ENCODE data around the gene SHROOM3. TPM values are rescaled to one million over a fixed set of nuclear protein-coding genes. Genes with fewer than 3 reads are reported as not detected.
"Not testable (repeated sequence)": the region's sequence is repeated elsewhere in the genome, so short reads cannot be mapped to it uniquely, and the experiment has no call there.

The SHROOM3 gene
- total RNA-seq, 1 donor from 2014 or later, result 16.2 TPM

DNA sequence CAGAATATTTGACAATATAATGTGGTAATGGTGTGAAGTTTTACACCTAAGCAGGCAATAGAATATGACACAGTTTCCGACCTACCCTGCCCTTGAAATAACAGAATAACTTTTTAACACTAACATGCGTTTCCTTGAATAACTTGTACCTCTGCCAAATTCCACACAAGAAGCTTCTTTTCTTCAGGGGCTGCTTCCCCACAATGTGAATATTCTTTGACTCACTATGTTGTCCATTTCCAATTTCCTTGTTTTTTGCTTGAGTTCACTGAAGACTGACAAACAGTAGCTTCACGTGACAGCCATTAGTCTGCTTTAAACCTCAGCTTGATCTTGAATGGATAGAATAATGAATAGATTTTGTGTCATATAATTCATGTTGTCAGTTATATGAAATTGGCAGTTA lies 14.3 kb downstream of the SHROOM3 start:
- H3K36me3 ChIP-seq, result no peaks in the 10 kb centered on the region
- H3K27ac ChIP-seq (replicated peaks), result no peak overlapping the region
- intact Hi-C loops (cut with micrococcal nuclease), result no loop called here
- no peak overlapping the region for H3K4me3 ChIP-seq
- no peaks in the 10 kb centered on the region for H3K4me1 ChIP-seq
- no peak for DNase-seq
- TF ChIP-seq, protein P1, sequence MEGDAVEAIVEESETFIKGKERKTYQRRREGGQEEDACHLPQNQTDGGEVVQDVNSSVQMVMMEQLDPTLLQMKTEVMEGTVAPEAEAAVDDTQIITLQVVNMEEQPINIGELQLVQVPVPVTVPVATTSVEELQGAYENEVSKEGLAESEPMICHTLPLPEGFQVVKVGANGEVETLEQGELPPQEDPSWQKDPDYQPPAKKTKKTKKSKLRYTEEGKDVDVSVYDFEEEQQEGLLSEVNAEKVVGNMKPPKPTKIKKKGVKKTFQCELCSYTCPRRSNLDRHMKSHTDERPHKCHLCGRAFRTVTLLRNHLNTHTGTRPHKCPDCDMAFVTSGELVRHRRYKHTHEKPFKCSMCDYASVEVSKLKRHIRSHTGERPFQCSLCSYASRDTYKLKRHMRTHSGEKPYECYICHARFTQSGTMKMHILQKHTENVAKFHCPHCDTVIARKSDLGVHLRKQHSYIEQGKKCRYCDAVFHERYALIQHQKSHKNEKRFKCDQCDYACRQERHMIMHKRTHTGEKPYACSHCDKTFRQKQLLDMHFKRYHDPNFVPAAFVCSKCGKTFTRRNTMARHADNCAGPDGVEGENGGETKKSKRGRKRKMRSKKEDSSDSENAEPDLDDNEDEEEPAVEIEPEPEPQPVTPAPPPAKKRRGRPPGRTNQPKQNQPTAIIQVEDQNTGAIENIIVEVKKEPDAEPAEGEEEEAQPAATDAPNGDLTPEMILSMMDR (IDR thresholded peaks at IDR 0.05; ENCODE audit: borderline replicate concordance), result no peak
- H3K27me3 ChIP-seq (ENCODE audit: low read depth), result peaks cover 4% of the 10 kb centered on the region
- H3K9me3 ChIP-seq (replicated peaks), result no peaks in the 10 kb centered on the region

DNA sequence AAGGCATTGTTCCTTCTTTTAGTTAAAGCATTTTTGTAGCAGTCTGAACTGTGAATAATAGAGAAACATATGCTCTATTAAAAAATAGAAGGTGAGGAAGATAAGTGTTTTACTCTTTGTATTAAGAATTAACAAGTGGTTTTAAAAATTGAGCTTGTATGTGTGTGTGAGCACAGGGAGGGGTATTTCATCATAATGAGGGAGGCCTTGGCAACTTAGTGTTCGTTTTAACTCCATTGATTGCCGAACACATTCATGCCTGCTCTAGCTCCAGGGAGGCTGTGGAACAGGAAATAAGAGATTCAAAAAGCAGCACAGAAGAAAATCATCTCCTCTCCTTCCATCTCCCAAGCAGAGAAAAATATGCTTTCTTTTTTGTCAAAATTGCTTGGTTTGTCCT lies 14.8 kb downstream of the SHROOM3 start:
- TF ChIP-seq, protein P1 (IDR thresholded peaks at IDR 0.05; ENCODE audit: borderline replicate concordance), result no peak
- Histone ChIP-seq H3K9me3 (replicated peaks) (no peaks in the 10 kb centered on the region), H3K27me3 (ENCODE audit: low read depth) (peaks cover 2% of the 10 kb centered on the region), H3K4me1 (no peaks in the 10 kb centered on the region), H3K27ac (replicated peaks) (no peak overlapping the region), H3K36me3 (no peaks in the 10 kb centered on the region), H3K4me3 (no peak overlapping the region)
- no peak for DNase-seq
- intact Hi-C loops (cut with micrococcal nuclease), result no loop called here

DNA sequence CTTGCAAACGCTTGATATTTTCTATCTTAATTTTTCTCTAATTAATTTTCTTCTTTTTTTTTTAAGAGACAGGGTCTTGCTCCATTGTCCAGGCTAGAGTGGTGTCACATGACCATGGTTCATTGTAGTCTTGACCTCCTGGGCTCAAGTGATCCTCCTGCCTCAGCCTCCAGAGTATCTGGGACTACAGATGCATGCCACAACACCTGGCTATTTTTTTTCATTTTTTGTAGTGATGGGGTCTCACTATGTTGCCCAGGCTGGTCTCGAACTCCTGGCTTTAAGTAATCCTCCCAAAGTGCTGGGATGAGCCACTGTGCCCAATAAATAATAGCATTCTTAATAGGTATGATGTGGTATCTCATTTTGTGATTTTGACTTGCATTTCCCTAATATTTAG lies 18.2 kb downstream of the SHROOM3 start:
- Histone ChIP-seq H3K27ac (replicated peaks) (no peak overlapping the region), H3K9me3 (replicated peaks) (no peaks in the 10 kb centered on the region), H3K27me3 (ENCODE audit: low read depth) (no peaks in the 10 kb centered on the region), H3K36me3 (no peaks in the 10 kb centered on the region), H3K4me1 (no peaks in the 10 kb centered on the region), H3K4me3 (no peak overlapping the region)
- TF ChIP-seq, protein P1 (IDR thresholded peaks at IDR 0.05; ENCODE audit: borderline replicate concordance), result no peak
- intact Hi-C loops (cut with micrococcal nuclease), result no loop called here
- DNase-seq, result no peak

DNA sequence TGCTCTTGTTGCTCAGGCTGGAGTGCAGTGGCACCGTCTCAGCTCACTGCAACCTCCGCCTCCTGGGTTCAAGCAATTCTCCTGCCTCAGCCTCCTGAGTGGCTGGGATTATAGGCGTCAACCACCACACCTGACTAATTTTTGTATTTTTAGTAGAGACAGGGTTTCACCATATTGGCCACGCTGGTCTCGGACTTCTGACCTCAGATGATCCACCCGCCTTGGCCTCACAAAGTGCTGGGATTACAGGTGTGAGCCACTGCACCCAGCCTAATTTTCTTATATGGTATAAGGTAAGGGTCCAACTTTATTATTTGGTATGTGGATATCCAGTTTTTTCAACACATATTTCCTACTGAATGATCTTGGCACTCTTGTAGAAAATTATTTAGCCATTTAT lies 19.0 kb downstream of the SHROOM3 start:
- H3K36me3 ChIP-seq; intact Hi-C loops (cut with micrococcal nuclease); H3K27ac ChIP-seq (replicated peaks); H3K4me3 ChIP-seq; H3K27me3 ChIP-seq (ENCODE audit: low read depth); DNase-seq; H3K4me1 ChIP-seq; H3K9me3 ChIP-seq (replicated peaks): not testable (repeated sequence)

DNA sequence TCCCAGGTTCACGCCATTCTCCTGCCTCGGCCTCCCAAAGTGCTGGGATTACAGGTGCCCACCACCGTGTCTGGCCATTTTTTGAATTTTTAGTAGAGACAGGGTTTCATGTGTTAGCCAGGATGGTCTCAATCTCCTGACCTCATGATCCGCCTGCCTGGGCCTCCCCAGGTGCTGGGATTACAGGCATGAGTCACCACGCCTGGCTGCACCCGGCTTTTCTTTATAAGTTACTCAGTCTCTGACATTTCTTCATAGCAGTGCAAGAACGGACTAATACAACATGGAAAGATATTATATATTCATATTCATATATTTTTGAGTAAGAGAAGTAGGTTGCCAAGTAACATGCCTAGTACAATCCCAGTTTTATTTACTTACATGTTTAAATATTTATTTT lies 22.9 kb downstream of the SHROOM3 start:
- DNase-seq, result no peak
- peaks cover 2% of the 10 kb centered on the region for H3K9me3 ChIP-seq (replicated peaks)
- no peaks in the 10 kb centered on the region for H3K4me1 ChIP-seq
- H3K36me3 ChIP-seq, result no peaks in the 10 kb centered on the region
- intact Hi-C loops (cut with micrococcal nuclease), result no loop called here
- no peak overlapping the region for H3K27ac ChIP-seq (replicated peaks)
- no peak overlapping the region for H3K4me3 ChIP-seq
- TF ChIP-seq, protein P1 (IDR thresholded peaks at IDR 0.05; ENCODE audit: borderline replicate concordance), result no peak
- H3K27me3 ChIP-seq (ENCODE audit: low read depth), result no peaks in the 10 kb centered on the region

DNA sequence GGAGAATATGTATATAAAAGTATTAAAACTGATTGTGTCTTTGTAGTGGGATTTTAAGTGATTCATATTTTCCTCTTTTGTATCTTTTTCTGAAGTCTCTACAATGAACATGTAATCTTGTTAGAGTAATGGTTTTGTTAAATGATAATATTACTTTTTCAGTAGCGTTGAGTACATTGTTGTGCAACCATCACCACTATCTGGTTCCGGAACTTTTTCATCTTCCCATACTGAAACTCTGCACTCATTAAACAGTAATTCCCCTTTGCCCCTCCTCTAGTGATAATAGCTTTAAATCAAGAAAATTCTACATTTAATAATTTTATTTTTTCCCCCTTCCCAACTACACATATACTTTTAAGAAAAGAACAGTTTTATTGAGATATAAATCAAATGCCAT lies 23.3 kb downstream of the SHROOM3 start:
- H3K4me3 ChIP-seq, result no peak overlapping the region
- peaks cover 6% of the 10 kb centered on the region for H3K9me3 ChIP-seq (replicated peaks)
- no peak overlapping the region for H3K27ac ChIP-seq (replicated peaks)
- TF ChIP-seq, protein P1 (IDR thresholded peaks at IDR 0.05; ENCODE audit: borderline replicate concordance), result no peak
- intact Hi-C loops (cut with micrococcal nuclease), result no loop called here
- DNase-seq, result no peak
- no peaks in the 10 kb centered on the region for H3K27me3 ChIP-seq (ENCODE audit: low read depth)
- H3K36me3 ChIP-seq, result no peaks in the 10 kb centered on the region
- no peaks in the 10 kb centered on the region for H3K4me1 ChIP-seq
